Gastrocnemius medialis (tissue), 4 donors: ENCODE results near the gene KCNC1.

Experiments used
- POLR2A ChIP-seq, 2 donors: fragments of 450-650 bp; IDR thresholded peaks; one replicate each; pipeline ENCODE4 v1.6.1; 2017; ENCODE audit warnings: antibody characterized with exemption in 2 of 2, mild to moderate bottlenecking in 2 of 2, moderate library complexity in 2 of 2
- TF ChIP-seq, protein P1 (sequence below), 5 experiments: fragments of 450-650 bp in 3 of 5; fragments of 200-600 bp in 2 of 5; sonication (generic) in 2 of 5; IDR thresholded peaks in 4 of 5; conservative IDR thresholded peaks in 1 of 5; 1 replicate in 4 of 5; 2 replicates in 1 of 5; pipeline ENCODE4 v1.5.1; 2016 to 2019; ENCODE audit warnings: antibody characterized with exemption in 5 of 5, mild to moderate bottlenecking in 3 of 5, moderate library complexity in 3 of 5

DNA sequence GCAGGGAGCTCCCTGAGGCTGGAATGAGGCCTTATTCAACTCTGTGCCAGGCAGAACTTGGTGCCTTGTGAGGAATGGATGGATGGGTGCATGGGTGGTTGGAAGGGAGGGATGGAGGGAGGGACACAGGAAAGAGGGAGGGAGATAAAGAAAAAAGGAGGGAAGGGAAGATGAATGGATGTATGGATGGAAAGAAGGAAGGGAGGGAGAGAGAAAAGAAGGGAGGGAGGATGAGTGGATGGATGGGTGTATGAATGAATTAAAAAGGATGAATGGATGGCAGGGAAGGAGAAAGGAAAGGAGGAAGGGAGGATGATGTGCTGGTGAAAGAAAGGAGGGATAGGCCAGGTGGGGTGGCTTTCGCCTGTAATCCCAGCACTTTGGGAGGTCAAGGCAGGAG, 34.6 kb downstream of the KCNC1 start:
- TF ChIP-seq, protein P1, sequence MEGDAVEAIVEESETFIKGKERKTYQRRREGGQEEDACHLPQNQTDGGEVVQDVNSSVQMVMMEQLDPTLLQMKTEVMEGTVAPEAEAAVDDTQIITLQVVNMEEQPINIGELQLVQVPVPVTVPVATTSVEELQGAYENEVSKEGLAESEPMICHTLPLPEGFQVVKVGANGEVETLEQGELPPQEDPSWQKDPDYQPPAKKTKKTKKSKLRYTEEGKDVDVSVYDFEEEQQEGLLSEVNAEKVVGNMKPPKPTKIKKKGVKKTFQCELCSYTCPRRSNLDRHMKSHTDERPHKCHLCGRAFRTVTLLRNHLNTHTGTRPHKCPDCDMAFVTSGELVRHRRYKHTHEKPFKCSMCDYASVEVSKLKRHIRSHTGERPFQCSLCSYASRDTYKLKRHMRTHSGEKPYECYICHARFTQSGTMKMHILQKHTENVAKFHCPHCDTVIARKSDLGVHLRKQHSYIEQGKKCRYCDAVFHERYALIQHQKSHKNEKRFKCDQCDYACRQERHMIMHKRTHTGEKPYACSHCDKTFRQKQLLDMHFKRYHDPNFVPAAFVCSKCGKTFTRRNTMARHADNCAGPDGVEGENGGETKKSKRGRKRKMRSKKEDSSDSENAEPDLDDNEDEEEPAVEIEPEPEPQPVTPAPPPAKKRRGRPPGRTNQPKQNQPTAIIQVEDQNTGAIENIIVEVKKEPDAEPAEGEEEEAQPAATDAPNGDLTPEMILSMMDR (IDR thresholded peaks at IDR 0.05 in 4 of 5, conservative IDR thresholded peaks at IDR 0.05 in 1 of 5), result no peak
- no peak for TF ChIP-seq POLR2A (IDR thresholded peaks at IDR 0.05)
